OCI-LY1 (cell line): Measurements from ENCODE around the gene DSC3.

Experiments
- EZH2 ChIP-seq: fragments of 200-600 bp; sonication (generic), shearing (Covaris generic); IDR thresholded peaks from 2 replicates; pipeline ENCODE4 v1.8.0; 2017; ENCODE audit warnings: borderline replicate concordance, mixed run types, mild to moderate bottlenecking, antibody characterized with exemption, low read length, moderate library complexity, mixed read lengths
- TF ChIP-seq, protein P1 (sequence below): fragments of 200-600 bp; sonication (generic), shearing (Covaris generic); IDR thresholded peaks from 2 replicates; pipeline ENCODE4 v1.5.1; 2017; ENCODE audit warnings: mild to moderate bottlenecking, antibody characterized with exemption, low read length, moderate library complexity, mixed read lengths

DNA sequence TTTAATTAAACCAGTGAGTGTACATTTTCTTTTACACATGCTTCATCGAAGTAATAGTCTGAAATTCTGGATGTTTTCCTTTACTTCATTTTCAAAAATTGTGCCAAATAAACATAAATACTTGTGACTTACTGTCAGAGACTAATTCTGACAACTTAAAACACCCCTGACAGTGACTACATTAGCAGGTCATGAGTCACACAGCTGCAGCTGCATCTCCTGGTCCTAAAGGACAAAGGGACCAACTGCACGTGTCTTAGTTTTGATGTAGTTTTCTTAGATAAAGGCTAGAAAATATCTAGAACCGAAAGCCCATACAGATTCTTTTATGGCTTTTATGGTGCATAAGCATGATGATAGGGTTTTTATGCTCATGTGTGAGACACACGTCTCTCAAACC, 29.6 kb upstream of the DSC3 start:
- TF ChIP-seq EZH2, result no peak
- TF ChIP-seq, protein P1, sequence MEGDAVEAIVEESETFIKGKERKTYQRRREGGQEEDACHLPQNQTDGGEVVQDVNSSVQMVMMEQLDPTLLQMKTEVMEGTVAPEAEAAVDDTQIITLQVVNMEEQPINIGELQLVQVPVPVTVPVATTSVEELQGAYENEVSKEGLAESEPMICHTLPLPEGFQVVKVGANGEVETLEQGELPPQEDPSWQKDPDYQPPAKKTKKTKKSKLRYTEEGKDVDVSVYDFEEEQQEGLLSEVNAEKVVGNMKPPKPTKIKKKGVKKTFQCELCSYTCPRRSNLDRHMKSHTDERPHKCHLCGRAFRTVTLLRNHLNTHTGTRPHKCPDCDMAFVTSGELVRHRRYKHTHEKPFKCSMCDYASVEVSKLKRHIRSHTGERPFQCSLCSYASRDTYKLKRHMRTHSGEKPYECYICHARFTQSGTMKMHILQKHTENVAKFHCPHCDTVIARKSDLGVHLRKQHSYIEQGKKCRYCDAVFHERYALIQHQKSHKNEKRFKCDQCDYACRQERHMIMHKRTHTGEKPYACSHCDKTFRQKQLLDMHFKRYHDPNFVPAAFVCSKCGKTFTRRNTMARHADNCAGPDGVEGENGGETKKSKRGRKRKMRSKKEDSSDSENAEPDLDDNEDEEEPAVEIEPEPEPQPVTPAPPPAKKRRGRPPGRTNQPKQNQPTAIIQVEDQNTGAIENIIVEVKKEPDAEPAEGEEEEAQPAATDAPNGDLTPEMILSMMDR, result no peak
